Measurements from ENCODE around the gene LRWD1.
A peak's percentile ranks its signal among the peaks of the same experiment; 100 is the strongest.

LRWD1 gene

GRCh38 chr7:102464577-102465280, at the start of gene LRWD1, which contains the start of gene ALKBH4:
LRWD1 (plus strand) TSS chr7:102464984; CDS start chr7:102465081, 97 bp downstream.
ALKBH4 (minus strand) TSS chr7:102464863; CDS start chr7:102464836, 27 bp downstream.
- Histone ChIP-seq H3K9me3 (no peaks in the 10 kb centered on the region), H3K4me1 (peaks cover 8% of the 10 kb centered on the region), H3K27me3 (ENCODE audit: low read depth) (no peaks in the 10 kb centered on the region), H3K4me3 (peak within 1 kb of the TSS; percentile 100), H3K36me3 (replicated peaks) (peaks cover 3% of the 10 kb centered on the region; the same call in 1 of the 2 replicates)
- in situ Hi-C loops (cut with MboI; ENCODE audit: low sequenced_read_pairs) = no loop called here
- DNase-seq (ENCODE audit: low spot score in 2 of 2) = peak; percentile 80 to 95

DNA sequence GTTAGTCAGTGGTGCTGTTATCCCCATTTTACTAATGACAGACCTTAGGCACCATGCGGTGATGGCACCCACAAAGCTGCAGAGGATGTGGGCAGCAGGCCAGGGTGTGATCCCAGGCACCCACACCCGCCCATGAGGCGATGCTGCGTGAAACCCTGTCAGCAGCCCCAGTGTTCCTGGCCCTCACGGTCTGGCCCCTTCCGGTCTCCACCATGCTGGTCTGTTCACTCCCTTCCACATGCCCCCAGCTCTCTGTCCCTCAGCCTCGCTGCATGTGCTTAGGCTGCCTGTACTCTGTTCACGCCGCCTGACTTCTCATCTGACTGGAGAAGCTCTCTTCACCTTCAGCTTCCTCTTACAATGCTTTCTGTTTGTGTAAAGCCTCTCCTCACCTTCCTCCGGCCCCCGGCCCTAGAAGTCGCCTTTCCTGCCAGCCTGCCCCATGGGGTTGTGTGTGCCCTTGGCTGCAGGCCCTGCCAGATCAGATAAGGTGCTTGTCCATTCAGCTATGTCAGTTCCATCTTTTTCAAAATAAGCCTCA, 49.0 kb upstream of the LRWD1 start:
- Histone ChIP-seq H3K27me3 (ENCODE audit: low read depth) (no peaks in the 10 kb centered on the region), H3K4me1 (no peaks in the 10 kb centered on the region), H3K9me3 (no peaks in the 10 kb centered on the region), H3K4me3 (no peak overlapping the region), H3K36me3 (replicated peaks) (peaks cover 57% of the 10 kb centered on the region)
- no peak for DNase-seq (ENCODE audit: low spot score in 2 of 2)
- in situ Hi-C loops (cut with MboI; ENCODE audit: low sequenced_read_pairs) = no loop called here

- no peak overlapping the region for H3K4me3 ChIP-seq
- in situ Hi-C loops (cut with MboI; ENCODE audit: low sequenced_read_pairs) = no loop called here
Measured at GRCh38 chr7:102416406-102416805, 48.4 kb upstream of the LRWD1 start.

DNA sequence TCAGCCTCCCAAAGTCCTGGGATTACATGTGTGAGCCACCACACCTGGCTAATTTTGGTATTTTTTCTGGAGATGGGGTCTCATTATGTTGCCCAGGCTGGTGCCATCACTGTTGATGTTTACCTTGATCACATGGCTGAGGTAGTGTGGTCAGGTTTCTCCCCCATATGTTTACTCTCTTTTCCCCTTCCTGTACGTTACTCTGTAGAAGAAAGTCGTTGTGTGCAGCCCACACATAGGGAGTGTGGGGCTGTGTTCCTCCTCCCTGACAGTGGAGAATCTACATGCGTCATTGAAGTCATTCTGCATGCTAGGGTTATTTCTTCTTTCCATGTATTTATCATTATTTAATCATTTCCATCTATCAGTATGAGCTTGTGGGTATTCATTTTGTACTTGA, 47.7 kb upstream of the LRWD1 start:
- in situ Hi-C loops (cut with MboI; ENCODE audit: low sequenced_read_pairs) = no loop called here
- no peaks in the 10 kb centered on the region for H3K27me3 ChIP-seq (ENCODE audit: low read depth)
- no peaks in the 10 kb centered on the region for H3K4me1 ChIP-seq
- no peak for DNase-seq (ENCODE audit: low spot score in 2 of 2)
- no peak overlapping the region for H3K4me3 ChIP-seq
- H3K9me3 ChIP-seq = no peaks in the 10 kb centered on the region
- peaks cover 58% of the 10 kb centered on the region for H3K36me3 ChIP-seq (replicated peaks)

More at GRCh38 chr7:102416406-102416805, 48.4 kb upstream of the LRWD1 start:
- Histone ChIP-seq H3K27me3 (ENCODE audit: low read depth) (no peaks in the 10 kb centered on the region), H3K4me1 (no peaks in the 10 kb centered on the region), H3K36me3 (replicated peaks) (peaks cover 59% of the 10 kb centered on the region), H3K9me3 (no peaks in the 10 kb centered on the region)
- no peak for DNase-seq (ENCODE audit: low spot score in 2 of 2)

DNA sequence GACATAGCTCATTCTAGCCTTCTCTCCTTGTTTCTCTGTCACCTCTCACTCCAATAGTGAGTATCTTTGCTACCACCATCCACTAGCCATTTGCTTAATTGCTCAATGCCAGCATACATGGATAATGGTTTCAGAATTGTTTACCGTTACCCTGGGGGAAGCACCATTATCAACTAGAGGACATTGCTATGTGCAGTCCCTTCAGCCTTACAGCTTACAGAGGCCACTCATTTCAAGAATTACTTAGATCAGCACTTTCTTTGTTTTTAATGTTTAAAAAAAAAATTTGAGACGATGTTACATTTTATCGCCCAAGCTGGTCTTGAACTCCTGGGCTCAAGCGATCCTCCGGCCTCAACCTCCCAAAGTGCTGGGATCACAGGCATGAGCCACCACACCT, 46.2 kb upstream of the LRWD1 start:
- H3K4me1 ChIP-seq = no peaks in the 10 kb centered on the region
- DNase-seq (ENCODE audit: low spot score in 2 of 2) = no peak
- no peak overlapping the region for H3K4me3 ChIP-seq
- H3K27me3 ChIP-seq (ENCODE audit: low read depth) = no peaks in the 10 kb centered on the region
- in situ Hi-C loops (cut with MboI; ENCODE audit: low sequenced_read_pairs) = no loop called here
- no peaks in the 10 kb centered on the region for H3K9me3 ChIP-seq
- H3K36me3 ChIP-seq (replicated peaks) = peaks cover 45% of the 10 kb centered on the region

DNA sequence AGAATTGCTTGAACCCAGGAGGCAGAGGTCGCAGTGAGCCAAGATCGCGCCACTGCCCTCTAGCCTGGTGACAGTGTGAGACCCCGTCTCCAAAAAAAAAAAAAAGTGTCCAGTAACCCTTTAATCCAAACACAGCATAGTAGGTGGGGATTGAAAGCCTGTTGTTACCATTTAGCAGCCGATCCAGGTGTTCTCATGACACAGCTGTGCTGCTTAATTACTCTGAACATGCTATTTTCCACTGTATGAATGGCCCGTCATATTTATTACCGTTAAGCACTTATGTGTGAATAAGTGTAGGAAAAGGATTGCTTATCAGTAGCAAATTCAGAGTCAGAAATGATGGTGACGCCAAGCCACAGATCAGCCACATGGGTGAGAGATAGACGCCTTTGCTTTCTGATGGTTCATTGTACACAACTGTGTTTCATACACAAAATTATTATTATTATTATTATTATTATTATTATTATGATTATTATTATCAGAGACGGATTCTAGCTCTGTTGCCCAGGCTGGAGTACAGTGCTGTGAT, 43.0 kb upstream of the LRWD1 start:
- Histone ChIP-seq H3K9me3 (no peaks in the 10 kb centered on the region), H3K4me3 (no peak overlapping the region), H3K36me3 (replicated peaks) (peaks cover 45% of the 10 kb centered on the region), H3K27me3 (ENCODE audit: low read depth) (no peaks in the 10 kb centered on the region), H3K4me1 (no peaks in the 10 kb centered on the region)
- in situ Hi-C loops (cut with MboI; ENCODE audit: low sequenced_read_pairs) = no loop called here
- no peak for DNase-seq (ENCODE audit: low spot score in 2 of 2)

GRCh38 chr7:102424129-102424551, 40.6 kb upstream of the LRWD1 start:
- no peak for DNase-seq (ENCODE audit: low spot score in 2 of 2)
- H3K36me3 ChIP-seq (replicated peaks) = peaks cover 33% of the 10 kb centered on the region
- no peaks in the 10 kb centered on the region for H3K4me1 ChIP-seq
- no peaks in the 10 kb centered on the region for H3K9me3 ChIP-seq
- no peaks in the 10 kb centered on the region for H3K27me3 ChIP-seq (ENCODE audit: low read depth)
- in situ Hi-C loops (cut with MboI; ENCODE audit: low sequenced_read_pairs) = no loop called here
- H3K4me3 ChIP-seq = no peak overlapping the region

- Histone ChIP-seq H3K4me1 (no peaks in the 10 kb centered on the region), H3K36me3 (replicated peaks) (peaks cover 33% of the 10 kb centered on the region), H3K9me3 (no peaks in the 10 kb centered on the region), H3K27me3 (ENCODE audit: low read depth) (no peaks in the 10 kb centered on the region), H3K4me3 (no peak overlapping the region)
- in situ Hi-C loops (cut with MboI; ENCODE audit: low sequenced_read_pairs) = no loop called here
- DNase-seq (ENCODE audit: low spot score in 2 of 2) = no peak
Measured at GRCh38 chr7:102424787-102425218, 40.0 kb upstream of the LRWD1 start.

DNA sequence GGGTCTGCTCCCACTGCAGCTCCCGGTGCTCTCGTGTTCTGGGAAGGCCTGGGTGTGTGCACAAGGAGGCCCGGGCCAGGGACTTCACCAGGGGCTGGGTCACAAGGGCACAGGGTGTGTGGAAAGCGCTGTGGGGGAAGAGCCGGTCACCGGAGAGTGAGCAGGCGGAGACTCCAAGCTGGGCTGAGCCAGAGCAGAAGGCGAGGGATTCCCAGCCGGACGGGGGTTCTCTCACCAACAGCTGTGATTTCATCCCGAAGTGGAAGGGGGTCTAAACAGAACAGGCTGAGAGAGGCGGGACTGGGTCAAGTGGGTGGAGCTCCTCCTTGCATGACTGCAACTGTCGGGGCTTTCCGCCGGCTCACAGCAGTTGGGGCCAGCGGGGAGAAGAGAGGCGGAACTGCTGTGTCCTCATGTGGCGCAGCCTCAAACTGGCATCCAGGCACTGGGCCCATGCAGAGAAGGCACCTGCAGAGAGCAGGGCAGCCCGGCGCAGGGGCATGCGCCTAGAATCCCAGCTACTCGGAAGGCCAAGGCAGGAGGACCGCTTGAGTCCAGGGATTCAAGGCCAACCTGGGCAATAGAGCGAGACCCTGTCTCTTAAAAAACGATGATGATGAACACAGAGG, 39.0 kb upstream of the LRWD1 start:
- Histone ChIP-seq H3K4me1 (no peaks in the 10 kb centered on the region), H3K36me3 (replicated peaks) (peaks cover 25% of the 10 kb centered on the region), H3K4me3 (no peak overlapping the region), H3K9me3 (no peaks in the 10 kb centered on the region), H3K27me3 (ENCODE audit: low read depth) (no peaks in the 10 kb centered on the region)
- DNase-seq (ENCODE audit: low spot score in 2 of 2) = no peak
- in situ Hi-C loops (cut with MboI; ENCODE audit: low sequenced_read_pairs) = no loop called here

DNA sequence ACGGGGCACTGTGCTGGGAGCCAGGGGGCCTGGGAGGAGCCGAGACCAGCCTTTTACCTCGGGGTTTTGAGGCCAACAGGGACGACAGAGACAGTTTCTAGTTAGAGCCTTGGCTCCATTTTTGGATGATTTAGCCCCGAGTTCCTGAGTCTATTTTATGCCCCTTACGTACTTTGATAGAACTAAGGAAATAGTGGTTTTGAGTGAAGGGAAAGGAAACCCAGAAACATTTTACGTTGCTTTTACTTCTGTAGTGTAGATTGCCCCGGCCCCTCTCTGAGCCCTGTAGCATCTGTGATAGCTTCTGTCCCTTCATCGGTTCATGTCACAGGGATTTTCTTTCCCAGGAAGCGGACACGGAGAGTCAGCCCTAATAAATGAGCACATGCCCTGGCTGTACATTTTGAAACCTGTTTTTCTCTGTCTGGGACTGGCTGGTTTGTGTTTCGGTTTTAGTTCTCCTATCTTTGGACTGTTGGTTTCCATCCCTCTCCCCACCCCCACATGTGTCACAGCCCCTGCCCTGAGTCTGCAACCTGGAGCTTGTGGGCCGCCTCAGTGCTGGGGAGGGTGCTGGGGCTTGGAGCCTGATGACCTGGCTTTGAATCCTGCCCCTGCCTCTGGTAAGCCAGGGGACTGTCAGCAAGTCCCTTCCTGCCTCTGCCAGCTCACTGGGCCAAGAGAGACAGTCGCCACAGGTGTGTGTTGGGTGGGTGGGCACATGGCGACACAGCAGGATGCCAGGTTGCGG, 38.3 kb upstream of the LRWD1 start:
- in situ Hi-C loops (cut with MboI; ENCODE audit: low sequenced_read_pairs) = no loop called here
- Histone ChIP-seq H3K4me3 (no peak overlapping the region), H3K27me3 (ENCODE audit: low read depth) (no peaks in the 10 kb centered on the region), H3K36me3 (replicated peaks) (peaks cover 20% of the 10 kb centered on the region), H3K9me3 (no peaks in the 10 kb centered on the region), H3K4me1 (no peaks in the 10 kb centered on the region)
- no peak for DNase-seq (ENCODE audit: low spot score in 2 of 2)

- Histone ChIP-seq H3K9me3 (no peaks in the 10 kb centered on the region), H3K27me3 (ENCODE audit: low read depth) (no peaks in the 10 kb centered on the region), H3K4me3 (no peak overlapping the region), H3K4me1 (peaks cover 5% of the 10 kb centered on the region; the same call in 1 of the 2 replicates), H3K36me3 (replicated peaks) (peaks cover 18% of the 10 kb centered on the region)
- in situ Hi-C loops (cut with MboI; ENCODE audit: low sequenced_read_pairs) = no loop called here
- no peak for DNase-seq (ENCODE audit: low spot score in 2 of 2)
Measured at GRCh38 chr7:102427019-102427405, 37.8 kb upstream of the LRWD1 start.

DNA sequence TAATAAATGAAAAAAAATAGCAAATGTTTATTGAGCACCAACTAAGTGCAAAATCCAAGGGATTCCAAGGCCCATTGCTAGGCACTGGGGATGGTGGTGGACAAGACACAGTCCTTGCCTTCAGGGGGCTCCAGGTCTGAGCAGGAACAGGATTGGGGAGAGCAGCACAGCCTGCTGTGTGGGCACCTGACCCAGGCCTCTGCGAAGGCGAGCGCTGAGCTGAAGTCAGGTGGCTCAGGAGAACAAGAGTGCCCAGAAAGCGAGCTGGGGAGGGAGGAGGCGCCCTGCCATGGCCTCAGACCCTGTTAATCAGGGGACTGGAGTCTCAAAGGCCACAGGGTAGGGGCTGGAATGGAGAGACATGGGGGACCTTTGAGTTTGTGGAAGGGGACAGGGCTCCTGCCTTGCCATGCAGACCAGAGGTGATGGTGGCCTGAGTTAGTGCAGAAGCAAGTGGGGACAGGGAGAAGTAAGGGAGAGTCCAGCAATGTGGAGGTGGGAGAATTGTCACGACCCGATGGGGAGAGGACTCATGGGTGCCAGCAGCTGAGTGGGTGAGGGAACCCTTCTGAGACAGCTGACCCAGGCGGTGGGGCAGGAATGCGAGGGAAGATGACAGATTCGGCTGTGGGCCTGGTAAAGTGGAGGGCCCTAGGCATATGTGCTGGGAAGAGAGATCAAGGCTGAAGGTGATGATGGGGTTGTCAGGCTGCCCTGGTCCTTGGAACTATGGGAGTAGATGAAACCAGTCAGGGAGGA, 35.5 kb upstream of the LRWD1 start:
- Histone ChIP-seq H3K4me3 (no peak overlapping the region), H3K9me3 (no peaks in the 10 kb centered on the region), H3K36me3 (replicated peaks) (peaks cover 15% of the 10 kb centered on the region), H3K27me3 (ENCODE audit: low read depth) (no peaks in the 10 kb centered on the region), H3K4me1 (peaks cover 9% of the 10 kb centered on the region; the same call in 1 of the 2 replicates)
- DNase-seq (ENCODE audit: low spot score in 2 of 2) = no peak
- in situ Hi-C loops (cut with MboI; ENCODE audit: low sequenced_read_pairs) = no loop called here

Measured in HAP-1 (cell line).